Right atrium auricular region (tissue), 2 donors: ENCODE results near the gene COL25A1. TPM values are rescaled to one million over a fixed set of nuclear protein-coding genes. Genes with fewer than 3 reads are reported as not detected.

Experiments
- DNase-seq: peaks from one replicate; pipeline ENCODE4 v3.0.0-alpha.2; 2019; ENCODE audit warnings: low spot score
- H3K27ac ChIP-seq, 2 donors: fragments of 200-600 bp; sonication (generic); 1 replicate in 1 of 2; 2 replicates in 1 of 2; pipeline ENCODE4 v1.5.1; 2016 to 2019
- H3K27me3 ChIP-seq, 2 donors: fragments of 200-600 bp; sonication (generic); one replicate each; pipeline versions ENCODE4 v1.5.1 to v1.6.0; 2017 to 2019
- H3K36me3 ChIP-seq: fragments of 200-600 bp; sonication (generic); one replicate; pipeline ENCODE4 v1.5.1; 2016
- H3K4me1 ChIP-seq, 2 donors: fragments of 200-600 bp; sonication (generic); one replicate each; pipeline versions ENCODE4 v1.5.1 to v1.6.0; 2017 to 2019
- H3K4me3 ChIP-seq, 2 donors: fragments of 200-600 bp; sonication (generic); 1 replicate in 1 of 2; 2 replicates in 1 of 2; pipeline ENCODE4 v1.5.1; 2017 to 2019; ENCODE audit warnings: mild to moderate bottlenecking in 1 of 2, moderate library complexity in 1 of 2
- H3K9me3 ChIP-seq, 2 donors: fragments of 200-600 bp; sonication (generic); one replicate each; pipeline ENCODE4 v1.5.1; 2019
- total RNA-seq, 2 donors: library from RNA; depleted of rRNA; stranded (reverse); fragments of >200 nt; gene quantifications; one replicate each; pipeline ENCODE4 v1.1.0, GENCODE V29; 2016
- TF ChIP-seq, protein P1 (sequence below), 2 donors: fragments of 200-600 bp; sonication (generic); IDR thresholded peaks; one replicate each; pipeline ENCODE4 v1.5.1; 2019; ENCODE audit warnings: antibody characterized with exemption in 2 of 2

The COL25A1 gene
- total RNA-seq, 2 donors from 2014 or later: 0.26 to 0.59 TPM

GRCh38 chr4:109296527-109296926, 5.9 kb downstream of the COL25A1 start:
- Histone ChIP-seq H3K27me3 (peaks cover 0 to 4% of the 10 kb centered on the region in 2 donors), H3K4me3 (no peak overlapping the region), H3K27ac (no peak overlapping the region), H3K4me1 (peaks cover 0 to under 1% of the 10 kb centered on the region in 2 donors), H3K36me3 (no peaks in the 10 kb centered on the region), H3K9me3 (no peaks in the 10 kb centered on the region)
- DNase-seq: no peak
- TF ChIP-seq, protein P1, sequence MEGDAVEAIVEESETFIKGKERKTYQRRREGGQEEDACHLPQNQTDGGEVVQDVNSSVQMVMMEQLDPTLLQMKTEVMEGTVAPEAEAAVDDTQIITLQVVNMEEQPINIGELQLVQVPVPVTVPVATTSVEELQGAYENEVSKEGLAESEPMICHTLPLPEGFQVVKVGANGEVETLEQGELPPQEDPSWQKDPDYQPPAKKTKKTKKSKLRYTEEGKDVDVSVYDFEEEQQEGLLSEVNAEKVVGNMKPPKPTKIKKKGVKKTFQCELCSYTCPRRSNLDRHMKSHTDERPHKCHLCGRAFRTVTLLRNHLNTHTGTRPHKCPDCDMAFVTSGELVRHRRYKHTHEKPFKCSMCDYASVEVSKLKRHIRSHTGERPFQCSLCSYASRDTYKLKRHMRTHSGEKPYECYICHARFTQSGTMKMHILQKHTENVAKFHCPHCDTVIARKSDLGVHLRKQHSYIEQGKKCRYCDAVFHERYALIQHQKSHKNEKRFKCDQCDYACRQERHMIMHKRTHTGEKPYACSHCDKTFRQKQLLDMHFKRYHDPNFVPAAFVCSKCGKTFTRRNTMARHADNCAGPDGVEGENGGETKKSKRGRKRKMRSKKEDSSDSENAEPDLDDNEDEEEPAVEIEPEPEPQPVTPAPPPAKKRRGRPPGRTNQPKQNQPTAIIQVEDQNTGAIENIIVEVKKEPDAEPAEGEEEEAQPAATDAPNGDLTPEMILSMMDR (IDR thresholded peaks at IDR 0.05): no peak

DNA sequence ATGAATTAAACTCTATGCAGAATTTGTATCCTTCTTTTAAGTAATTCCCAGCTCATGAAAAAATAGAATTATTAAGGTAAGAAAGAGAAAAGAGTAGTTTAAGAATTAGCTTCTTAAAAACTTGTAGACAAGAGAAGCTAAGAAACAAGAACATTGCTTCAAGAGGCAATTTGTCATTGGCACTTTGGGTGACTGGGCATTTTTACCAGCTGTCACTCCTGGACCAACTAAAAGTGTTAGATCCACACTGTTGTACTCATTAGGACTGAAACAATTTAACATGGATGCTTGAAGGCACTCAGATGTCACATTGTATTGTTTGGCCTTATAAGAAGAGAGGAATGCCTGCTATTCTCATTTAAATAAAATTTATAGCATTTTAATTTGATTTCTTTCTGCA, 7.4 kb downstream of the COL25A1 start:
- TF ChIP-seq, protein P1 (IDR thresholded peaks at IDR 0.05): no peak
- Histone ChIP-seq H3K27me3 (no peaks in the 10 kb centered on the region), H3K27ac (no peak overlapping the region), H3K9me3 (no peaks in the 10 kb centered on the region), H3K4me1 (no peaks in the 10 kb centered on the region), H3K4me3 (no peak overlapping the region), H3K36me3 (no peaks in the 10 kb centered on the region)
- no peak for DNase-seq

GRCh38 chr4:109294468-109295020, 7.9 kb downstream of the COL25A1 start:
- no peak overlapping the region for H3K27ac ChIP-seq
- no peaks in the 10 kb centered on the region for H3K36me3 ChIP-seq
- TF ChIP-seq, protein P1 (IDR thresholded peaks at IDR 0.05): no peak
- no peaks in the 10 kb centered on the region for H3K27me3 ChIP-seq
- H3K4me1 ChIP-seq: no peaks in the 10 kb centered on the region
- no peak overlapping the region for H3K4me3 ChIP-seq
- H3K9me3 ChIP-seq: no peaks in the 10 kb centered on the region
- DNase-seq: no peak

DNA sequence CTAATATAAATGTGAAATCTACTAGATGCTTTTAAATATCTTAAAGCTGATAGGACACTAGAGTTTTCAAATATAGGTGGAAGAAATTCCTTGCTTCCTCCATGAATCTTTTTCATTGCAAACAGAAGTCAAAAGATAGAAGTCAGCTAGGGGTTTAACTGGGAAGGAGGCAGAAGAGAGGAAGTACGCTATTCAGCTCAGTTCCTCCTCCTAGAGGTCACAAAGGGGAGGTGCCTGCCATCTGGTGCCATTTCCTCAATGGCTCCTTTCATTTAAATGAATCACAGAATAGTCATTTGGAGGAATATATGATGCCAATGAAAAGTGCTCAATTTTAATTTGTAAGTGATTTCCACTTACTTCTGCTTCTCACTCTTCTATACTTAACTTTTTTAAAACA, 8.5 kb downstream of the COL25A1 start:
- H3K27ac ChIP-seq: no peak overlapping the region
- H3K36me3 ChIP-seq: no peaks in the 10 kb centered on the region
- no peaks in the 10 kb centered on the region for H3K9me3 ChIP-seq
- H3K4me3 ChIP-seq: no peak overlapping the region
- TF ChIP-seq, protein P1 (IDR thresholded peaks at IDR 0.05): peak in 1 of 2 donors; percentile 45
- no peaks in the 10 kb centered on the region for H3K27me3 ChIP-seq
- no peaks in the 10 kb centered on the region for H3K4me1 ChIP-seq
- DNase-seq: no peak

- Histone ChIP-seq H3K27me3 (no peaks in the 10 kb centered on the region), H3K4me1 (no peaks in the 10 kb centered on the region), H3K4me3 (no peak overlapping the region), H3K27ac (no peak overlapping the region), H3K36me3 (no peaks in the 10 kb centered on the region), H3K9me3 (no peaks in the 10 kb centered on the region)
- DNase-seq: no peak
- TF ChIP-seq, protein P1 (IDR thresholded peaks at IDR 0.05): no peak
These were observed 10.7 kb downstream of the COL25A1 start for GRCh38 chr4:109291707-109292238.

GRCh38 chr4:109290918-109291317, 11.5 kb downstream of the COL25A1 start:
- TF ChIP-seq, protein P1 (IDR thresholded peaks at IDR 0.05): no peak
- H3K4me1 ChIP-seq: no peaks in the 10 kb centered on the region
- H3K4me3 ChIP-seq: no peak overlapping the region
- no peak overlapping the region for H3K27ac ChIP-seq
- no peaks in the 10 kb centered on the region for H3K9me3 ChIP-seq
- no peaks in the 10 kb centered on the region for H3K36me3 ChIP-seq
- no peaks in the 10 kb centered on the region for H3K27me3 ChIP-seq
- no peak for DNase-seq
